Stimulated activated CD4-positive, alpha-beta T cell treated with anti-CD3 and anti-CD28 coated beads, Interleukin-4, amount 100 ng/mL, for 1 hour (primary cell): ENCODE results near the gene TESPA1.
"Not testable (repeated sequence)": the region's sequence is repeated elsewhere in the genome, so short reads cannot be mapped to it uniquely, and the experiment has no call there.

ENCODE experiments used
- DNase-seq: peaks from one replicate; pipeline ENCODE4 v3.0.0-alpha.2; 2020

The TESPA1 gene

DNA sequence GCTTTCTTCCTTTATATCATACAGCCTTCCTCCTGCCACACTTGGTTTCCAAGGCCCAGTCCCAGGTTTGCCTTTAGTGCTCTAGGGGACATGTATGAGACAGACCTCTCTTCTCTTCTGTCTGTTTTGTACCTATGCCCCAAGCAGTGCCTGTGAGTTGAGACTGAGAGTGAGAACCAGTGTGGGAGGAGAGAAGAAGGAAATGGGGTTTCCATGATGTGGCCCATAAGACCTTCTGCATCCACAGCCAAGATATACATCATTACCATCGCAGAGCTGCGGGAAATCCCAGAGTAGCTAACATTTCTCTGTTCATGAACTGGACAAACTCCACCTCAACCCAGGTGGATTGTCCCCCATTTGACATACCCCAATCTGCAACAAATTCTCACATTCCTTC, 2.8 kb downstream of the TESPA1 start:
- peak; percentile 29 for DNase-seq

DNA sequence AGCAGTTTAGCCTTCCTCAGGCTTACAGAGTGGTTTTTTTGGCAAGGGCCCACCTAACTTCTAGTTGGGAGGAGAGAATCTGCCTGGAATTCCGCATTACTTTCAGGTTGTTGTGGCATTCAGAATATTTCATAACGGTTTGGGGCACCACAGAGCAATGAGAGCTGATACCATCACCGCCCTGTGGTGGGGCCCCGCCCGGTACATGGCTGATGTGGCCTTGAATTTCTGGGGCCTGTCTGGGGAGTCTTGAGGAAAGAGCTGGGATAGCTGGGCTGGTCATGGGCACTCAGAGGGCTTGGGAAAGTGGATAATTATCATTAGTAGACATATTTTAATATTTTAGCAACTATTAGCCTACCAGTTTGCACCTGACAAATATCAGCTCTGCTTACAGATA, 4.2 kb downstream of the TESPA1 start:
- peak; percentile 45 for DNase-seq

DNA sequence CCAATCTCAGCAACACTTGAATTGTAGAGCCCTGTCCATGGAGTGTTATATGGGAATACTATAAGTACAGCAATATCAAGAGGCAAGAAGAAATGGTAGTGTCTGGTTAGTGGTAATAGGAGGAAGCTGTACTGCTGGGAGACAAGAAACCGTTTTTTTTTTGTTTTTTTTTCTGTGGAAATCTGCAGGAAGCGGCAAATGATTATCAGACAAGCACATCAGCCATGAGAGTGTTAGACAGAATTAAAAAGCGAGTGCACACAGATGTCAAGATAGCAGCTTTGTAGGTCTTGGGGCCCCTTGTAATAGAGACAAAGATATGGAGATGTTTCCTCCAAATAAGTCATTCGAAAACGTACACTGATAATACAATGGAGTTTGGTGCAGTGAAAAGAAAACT, 6.7 kb downstream of the TESPA1 start:
- DNase-seq = no peak

DNA sequence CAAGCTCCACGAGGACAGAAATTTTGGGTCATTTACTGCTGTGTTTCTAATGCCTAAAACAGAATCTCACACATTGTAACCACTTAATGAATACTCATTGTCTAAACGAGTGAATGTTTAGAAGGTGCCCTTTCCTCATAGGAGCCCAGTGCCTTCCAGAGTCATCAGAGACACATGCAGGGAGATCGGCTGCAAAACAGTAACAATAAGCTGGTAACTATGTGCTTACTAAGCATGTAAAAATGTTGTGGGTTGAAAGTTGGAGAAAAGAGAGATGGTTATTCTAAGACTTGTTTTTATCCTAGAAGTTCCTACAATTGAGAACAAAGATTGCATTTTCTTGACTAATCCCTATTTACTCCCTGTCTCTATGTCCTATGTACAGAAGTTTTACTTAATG, 7.4 kb downstream of the TESPA1 start:
- no peak for DNase-seq

DNA sequence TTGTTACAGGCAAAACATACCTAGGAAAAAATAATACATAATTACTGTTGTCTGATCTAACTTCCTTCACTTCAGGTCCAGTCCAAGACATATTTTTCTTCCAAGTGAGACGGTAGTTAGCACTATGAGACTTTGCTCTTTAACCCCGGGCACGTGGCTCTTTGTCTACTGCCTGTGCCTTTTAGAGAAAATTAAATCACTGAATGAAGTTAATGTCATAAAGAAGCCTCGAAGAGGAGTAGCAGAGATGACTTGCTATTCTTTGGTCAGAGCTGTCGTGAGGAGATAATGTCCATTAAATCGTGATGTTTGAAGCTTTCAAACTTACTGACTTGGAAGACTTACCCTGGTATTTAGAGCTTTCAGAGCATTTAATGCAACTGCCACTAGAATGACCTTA, 8.7 kb downstream of the TESPA1 start:
- DNase-seq = no peak

DNA sequence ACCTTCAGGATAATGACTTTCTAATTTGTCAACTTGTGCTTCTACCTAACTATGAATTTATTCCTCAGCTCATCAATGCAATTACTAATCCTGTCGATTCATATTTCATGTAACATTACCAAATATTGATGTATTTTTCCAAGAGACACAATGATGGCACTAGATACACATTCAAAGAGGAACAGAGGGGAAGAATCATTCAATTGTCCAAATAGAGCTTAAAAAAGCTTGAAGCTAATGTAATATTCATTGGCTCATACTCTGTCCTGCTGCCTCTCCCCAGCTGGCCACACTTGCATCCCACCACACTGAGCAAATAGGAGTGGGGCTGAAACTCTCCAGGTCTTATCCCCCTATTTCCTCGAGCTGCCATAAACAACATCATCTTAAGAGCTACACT, 9.3 kb downstream of the TESPA1 start:
- DNase-seq = no peak

DNA sequence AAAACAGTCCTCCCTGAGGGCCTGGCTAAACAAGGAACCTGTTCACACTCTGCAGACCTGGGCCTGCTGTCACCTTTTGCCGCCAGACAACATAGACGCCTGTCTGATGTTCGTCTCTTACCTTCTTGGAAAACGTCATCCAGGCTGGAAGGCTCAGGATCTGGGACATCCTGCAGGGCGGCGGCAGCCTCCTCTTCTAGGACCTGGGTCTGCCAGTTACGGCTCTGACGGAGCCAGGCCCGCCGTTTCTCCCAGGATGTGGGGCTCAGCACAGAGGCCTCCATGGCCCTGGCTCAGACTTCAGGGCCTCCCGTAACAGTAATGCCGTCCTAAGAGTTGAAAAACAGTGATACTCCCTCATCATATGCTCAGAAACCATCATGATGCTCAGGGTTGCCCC, 10.3 kb downstream of the TESPA1 start:
- DNase-seq = no peak

DNA sequence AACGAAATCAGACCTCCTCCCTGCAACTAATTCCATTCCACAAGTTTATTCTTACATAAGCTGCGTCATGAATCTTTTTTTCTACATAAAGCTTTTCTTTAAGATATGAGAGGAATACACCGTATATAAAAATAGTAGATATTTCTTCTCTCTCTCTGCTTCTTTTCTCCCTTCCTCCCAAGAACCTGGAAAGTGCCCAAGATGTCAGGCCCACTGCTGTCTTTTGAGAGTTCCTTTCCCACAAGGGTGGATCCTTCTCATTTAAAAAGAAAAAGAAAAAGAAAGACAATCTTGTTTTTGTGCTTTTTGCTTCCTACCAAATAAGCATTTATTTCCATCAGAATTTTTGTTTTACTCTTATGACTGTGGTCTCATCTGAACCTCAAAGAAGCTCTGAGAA, 11.0 kb downstream of the TESPA1 start:
- no peak for DNase-seq

DNA sequence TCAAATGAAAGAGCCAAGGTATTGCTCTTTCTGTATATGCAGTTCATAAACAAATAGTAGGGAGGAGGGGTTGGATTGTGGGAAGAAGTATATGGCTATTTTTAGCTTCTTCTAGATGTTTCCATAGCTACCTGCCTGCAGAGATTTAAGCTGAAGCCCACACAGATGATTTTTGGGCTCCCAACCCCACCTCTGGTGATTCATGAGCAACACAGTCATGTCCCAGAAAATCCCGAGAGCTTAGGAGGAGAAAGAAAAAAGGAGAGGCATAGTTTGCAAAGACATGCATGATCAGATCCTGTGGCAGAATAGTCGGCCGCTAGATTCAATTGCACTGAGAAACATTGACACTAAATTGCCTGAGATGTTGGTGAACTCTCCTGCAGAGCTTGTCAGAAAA, 13.8 kb downstream of the TESPA1 start:
- no peak for DNase-seq

DNA sequence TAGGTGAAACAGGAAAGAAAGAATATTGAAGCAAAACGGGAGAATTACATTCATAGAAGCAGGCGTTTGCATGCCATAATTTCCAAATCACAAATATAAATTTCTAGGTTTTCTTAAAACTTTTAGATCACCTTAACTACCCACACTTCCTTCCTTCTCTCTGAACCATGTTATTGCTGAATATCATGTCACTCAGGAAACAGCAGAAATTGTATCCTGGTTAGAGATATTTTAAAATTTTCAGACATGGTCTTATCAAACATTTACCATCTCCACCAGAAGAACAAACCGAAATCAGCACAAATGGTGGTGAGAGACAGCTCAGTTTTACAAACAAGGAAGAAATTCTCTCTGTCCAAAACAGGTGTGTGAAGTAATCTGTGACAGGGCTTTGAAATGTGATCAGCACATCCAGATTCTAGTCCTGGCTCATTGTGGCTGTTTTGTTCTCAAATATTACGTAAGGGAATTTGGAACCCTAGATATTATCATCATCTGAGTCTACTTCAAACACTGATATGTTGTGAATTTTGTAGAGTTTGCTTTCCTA, 16.3 kb downstream of the TESPA1 start:
- no peak for DNase-seq

DNA sequence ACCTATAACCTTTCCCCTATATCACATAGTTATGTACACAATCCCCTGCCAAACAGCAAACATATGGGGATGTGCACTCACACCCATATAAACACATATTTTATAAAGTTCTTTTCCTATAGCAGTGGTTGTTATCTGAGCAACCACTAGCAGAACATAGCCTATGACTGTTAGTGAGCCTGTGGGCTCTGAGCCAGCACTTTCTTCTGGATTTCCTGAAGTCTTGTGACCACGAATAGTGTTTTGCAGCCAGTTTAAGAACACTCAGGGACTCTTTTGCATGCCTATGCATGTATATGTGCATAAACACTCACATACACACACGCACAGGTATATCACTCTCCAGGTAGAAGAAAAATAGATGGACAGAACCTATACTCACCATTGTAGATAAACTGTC, 17.1 kb downstream of the TESPA1 start:
- DNase-seq = no peak

DNA sequence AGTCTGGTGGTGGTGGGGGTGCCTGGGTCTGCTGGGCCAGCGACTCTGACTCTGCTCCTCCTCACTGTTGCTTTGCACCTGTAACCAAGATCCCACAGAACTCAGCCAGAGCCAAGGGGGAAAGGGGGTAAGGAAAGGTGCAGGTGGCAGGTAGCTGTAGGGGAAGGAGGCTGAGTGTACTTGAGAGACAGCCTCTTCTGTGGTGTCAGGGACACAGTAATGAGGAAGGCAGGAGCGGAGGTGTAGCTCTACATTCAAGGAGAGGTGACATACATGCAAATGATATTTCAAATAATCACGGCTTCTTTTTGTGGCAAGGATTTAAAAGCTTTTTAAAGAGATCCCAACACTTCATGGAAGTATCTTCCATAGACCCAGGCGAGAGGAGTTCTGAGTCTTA, 23.4 kb downstream of the TESPA1 start:
- DNase-seq = no peak

DNA sequence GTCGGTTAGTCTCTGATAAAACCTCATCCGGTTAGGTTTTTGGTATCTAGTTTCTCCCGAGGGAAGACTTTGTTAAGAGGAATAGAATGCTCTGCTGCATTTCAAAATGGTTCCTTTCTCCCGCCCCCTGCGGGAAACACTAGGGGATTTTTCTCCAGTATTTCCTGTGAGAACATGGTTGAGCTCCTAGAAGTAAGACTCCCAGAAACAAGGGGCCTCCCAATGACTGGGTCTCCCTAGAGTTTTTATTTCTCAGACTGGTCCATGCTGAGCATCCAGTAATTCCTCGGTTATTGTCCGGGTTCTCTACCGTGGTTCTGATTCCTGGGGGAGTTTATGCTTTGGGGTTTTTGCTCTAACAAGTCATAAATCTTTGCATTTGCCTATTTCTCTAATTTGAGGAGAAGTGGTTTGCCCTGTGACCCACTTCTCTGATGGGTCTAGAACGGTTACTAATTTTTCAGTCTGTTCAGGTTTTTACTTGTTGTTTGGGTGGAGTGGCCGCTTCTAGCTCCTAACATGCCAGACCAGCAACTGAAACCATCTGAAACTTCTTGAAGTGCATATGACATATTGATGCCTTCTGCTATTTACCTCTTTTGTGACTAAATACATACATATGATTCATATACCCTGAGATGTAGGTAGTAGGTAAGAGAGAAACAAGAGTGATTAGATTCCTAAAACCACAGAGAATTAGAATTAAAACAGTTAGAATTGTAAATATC, 25.1 kb downstream of the TESPA1 start:
- DNase-seq = no peak

DNA sequence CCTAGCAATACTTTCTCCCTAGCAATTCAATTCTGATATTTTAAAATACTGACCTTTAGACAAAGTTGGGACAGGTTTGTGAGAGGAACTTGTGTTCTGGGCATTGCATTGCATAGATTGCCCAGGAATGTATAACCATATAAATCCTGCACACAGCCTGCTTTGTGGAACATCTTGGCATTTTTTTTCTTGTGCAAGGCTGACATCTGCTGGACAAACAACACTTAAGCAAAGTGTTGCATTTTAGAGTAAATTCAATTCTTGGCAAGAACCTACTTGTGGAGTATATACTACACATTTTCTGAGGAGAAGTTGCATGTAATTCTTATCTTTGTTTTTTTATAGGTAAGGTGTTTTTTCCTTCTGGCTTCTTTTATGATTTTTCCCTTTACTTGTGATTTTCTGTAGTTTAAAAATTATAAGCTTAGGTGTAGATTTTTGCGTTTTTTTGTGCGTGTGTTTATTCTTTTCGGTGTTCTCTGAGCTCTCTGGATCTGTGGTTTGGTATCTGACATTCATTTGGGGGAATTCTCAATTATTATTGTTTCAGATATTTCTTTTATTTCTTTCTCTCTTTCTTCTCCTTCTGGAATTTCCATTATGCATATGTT, 26.4 kb downstream of the TESPA1 start:
- DNase-seq = no peak

DNA sequence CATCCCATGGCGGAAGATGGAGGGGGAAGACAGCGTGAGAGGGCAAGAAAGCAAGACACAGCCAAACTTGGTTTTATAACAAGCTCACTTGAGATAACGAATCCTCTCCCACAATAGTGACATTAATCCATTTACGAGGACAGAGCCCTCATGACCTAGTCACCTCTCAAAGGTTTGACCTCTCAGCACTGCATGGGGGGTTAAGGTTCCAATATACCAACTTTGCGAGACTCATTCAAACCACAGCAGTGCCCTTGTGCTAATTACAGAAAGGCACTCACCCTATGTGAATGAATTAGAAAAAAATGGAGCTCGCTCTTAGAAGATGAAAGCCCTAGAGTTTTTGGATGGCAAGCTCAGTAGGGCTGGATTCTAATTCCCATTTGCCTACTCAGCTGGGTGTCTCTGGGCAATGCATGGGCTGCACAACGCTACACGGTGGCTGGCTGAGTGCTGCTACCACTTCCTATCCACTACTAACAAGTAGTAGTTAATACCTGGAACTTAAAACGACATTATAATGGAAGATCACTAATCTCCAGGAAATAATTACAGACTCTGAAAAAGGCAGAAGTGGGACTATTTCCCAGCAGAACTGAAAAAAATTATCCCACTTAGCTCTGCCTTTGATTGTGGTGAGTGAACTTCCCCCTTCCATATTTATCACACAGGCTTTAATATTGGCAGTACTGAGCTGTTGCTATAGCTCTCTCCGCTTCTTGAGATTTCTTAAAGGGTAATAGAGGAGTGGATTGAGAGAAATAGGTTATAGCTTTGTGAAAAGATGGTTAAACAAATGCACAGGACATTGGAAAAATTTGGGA, 27.5 kb downstream of the TESPA1 start:
- no peak for DNase-seq

DNA sequence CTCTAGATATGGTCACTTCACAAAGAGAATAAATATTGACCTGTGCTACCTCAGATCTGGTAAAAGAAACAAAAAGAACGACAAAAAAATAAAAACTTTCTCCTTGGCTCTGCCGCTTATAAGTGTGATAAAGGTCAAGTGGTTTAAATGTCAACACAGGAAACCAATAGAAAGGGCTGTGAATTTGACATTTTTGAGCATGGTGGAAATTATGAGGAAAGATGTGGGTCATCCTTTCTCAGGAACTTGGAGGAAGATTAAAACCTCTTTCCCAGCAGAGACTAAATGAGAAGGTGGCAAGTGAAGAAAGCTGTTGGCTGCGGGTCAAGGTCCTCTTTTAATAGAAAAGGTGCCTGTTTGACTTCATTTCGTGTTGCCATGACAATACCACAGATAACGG, 28.2 kb downstream of the TESPA1 start:
- DNase-seq = no peak

DNA sequence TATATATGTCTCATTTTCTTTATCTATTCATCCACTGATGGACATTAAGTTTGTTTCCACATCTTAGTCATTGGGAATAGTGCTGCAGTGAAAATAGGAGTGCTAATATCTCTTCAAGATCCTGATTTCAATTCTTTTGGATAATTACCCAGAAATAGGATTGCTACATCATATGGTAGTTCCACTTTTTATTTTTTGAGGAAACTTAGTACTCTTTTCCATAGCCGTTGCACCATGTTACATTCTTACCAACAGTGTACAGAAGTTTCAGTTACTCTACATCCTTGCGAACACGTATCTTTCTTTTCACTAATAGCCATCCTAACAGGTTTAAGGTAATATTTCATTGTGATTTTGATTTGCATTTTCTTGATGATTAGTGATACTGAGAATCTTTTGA, 29.8 kb downstream of the TESPA1 start:
- no peak for DNase-seq

DNA sequence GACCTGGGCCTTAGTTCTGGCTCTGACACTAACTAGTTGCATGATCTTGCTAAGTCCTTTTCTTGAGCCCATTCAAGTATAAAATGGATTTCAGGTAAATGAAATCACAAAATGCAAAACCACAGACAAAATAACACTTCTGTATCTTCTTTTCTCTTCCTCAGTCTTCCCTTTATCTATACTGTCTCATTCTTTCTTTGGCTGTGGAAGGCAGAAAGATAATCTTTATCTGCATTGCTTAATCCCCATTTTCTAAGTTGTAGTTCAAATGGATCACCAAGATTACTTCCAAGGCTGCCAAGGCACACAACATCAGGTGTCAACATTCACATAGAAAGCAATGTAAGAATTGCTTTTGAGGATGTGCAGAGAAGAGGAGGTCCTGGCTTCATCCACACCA, 30.3 kb downstream of the TESPA1 start:
- no peak for DNase-seq

DNA sequence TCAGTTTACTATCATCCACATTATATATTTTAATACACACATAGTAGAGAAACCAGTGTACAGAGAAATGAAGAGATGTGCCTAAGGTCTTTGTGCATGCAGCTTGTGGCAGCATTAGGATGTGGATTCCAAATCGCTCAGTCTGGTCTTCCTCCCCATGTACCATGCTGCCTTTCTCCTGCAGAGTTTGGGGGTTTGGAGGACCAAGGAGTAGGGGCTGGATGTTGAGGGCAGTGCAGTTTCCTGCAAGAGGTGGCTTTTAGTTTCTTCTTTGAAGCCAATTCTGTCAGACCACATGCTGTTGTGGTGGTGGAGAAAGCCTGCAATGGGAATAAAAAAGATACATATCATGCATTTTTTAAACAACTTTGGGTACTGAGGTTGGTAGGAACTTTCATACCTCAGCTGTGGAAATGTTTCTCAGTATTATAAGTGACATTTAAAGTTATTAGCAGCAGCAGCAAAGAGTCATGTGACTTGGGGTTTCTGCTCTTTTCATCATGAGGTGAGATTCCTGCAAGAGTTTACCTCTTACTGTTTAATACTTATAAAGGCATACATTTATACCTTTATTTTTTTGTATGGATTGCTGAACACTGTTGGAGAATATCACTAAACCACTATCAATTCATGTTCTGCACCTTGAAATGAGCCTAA, 34.4 kb downstream of the TESPA1 start:
- DNase-seq = no peak

DNA sequence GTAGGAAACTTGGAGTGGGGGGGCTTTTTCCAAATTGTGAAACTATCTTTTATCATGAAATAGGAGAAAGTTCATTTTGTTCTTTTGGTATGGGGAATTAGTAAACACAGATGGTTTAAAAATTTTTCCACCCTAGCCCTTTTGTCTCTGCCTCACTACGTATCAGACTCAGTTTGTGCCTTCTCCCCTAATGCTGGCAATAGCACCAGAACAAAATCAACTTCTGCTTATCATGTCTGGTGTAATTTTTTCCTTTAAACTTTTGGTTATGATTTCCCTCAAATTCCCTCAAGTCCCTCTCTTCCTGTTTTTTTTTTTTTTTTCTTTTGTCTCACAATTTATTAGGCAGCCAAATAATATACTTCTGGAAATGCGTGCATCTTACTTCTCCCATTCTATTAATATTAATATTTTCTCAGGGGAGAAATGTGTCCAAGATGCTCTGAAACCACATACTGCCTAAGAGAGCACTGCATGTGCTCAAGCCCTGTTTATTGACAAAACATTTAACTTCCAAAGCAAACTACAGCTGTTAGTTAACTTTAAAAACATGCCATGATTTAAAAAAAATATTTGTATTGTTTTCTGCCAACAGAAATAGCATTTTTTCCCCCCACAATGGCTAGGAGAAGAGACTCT, 35.4 kb downstream of the TESPA1 start:
- no peak for DNase-seq

DNA sequence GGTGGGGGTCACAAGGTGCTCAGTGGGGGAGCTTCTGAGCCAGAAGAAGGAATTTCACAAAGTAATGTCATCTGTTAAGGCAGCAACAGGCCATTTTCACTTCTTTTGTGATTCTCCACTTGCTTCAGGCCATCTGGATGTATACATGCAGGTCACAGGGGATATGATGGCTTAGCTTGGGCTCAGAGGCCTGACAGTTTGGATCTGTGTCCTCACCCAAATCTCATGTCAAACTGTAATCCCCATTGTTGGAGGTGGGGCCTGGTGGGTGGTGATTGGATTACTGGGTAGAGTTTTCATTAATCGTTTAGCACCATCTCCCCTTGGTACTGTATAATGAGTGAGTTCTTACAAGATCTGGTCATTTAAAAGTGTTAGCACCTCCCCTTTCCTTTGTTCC, 36.4 kb downstream of the TESPA1 start:
- DNase-seq = no peak

DNA sequence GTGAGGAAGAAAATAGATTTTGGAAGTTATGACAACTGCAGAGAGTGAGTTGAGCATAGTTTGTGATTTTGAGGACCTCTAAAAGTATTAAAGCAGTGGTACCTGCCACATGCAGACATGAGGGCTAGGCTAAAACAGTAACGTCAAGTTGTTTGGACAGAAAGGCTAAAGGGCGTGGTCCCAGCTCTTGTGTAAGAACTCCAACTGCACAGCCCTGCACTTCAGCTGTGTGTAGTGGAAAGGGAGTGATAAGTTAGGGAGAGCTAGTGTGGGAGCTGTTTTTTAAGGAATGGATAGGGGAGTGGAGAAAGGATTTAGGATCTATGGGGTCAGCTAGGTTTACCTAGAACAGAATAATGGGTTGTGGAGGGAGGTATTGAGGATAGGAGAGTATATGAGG, 39.5 kb downstream of the TESPA1 start:
- no peak for DNase-seq

DNA sequence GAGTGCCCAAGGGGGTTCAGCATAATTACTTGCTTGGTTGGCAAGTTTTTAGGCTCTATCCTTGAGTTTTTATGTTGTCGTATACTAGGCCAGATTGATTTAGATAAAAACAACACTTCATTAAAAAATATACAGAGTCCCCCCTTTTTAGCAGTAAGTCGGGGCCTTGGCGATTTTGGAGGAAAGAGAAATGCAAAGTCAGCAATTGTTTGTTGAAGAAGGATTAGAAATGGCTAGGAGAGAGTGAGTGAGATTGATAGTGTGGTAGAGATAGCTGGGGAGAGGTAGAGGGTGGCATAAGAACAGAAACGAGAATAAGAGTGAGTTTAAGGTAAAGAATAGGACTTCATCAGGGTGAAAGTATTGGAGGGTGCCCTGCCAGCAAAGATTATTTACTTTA, 41.3 kb downstream of the TESPA1 start:
- not testable (repeated sequence) for DNase-seq
